Glutamatergic neuron (in vitro differentiated cells): Measurements from ENCODE around the gene HSD17B3. TPM values are rescaled to one million over a fixed set of nuclear protein-coding genes. Genes with fewer than 3 reads are reported as not detected.

ENCODE experiments used
- DNase-seq: peaks from one replicate; pipeline ENCODE4 v3.0.0; 2022
- H3K27ac Mint-ChIP-seq: one replicate; pipeline ENCODE4 v1.8.0; 2020; ENCODE audit warnings: mild to moderate bottlenecking, mixed read lengths, inconsistent platforms; ENCODE audit not compliant: unreplicated experiment
- H3K27me3 Mint-ChIP-seq: one replicate; pipeline ENCODE4 v1.8.0; 2020; ENCODE audit warnings: mild to moderate bottlenecking, moderate library complexity, mixed read lengths, inconsistent platforms; ENCODE audit not compliant: unreplicated experiment
- H3K36me3 Mint-ChIP-seq: one replicate; pipeline ENCODE4 v1.8.0; 2020; ENCODE audit warnings: mild to moderate bottlenecking, mixed read lengths, inconsistent platforms; ENCODE audit not compliant: unreplicated experiment
- H3K4me1 Mint-ChIP-seq: one replicate; pipeline ENCODE4 v1.8.0; 2020; ENCODE audit warnings: mild to moderate bottlenecking, low read depth, mixed read lengths, inconsistent platforms; ENCODE audit not compliant: unreplicated experiment
- H3K4me3 Mint-ChIP-seq: one replicate; pipeline ENCODE4 v1.8.0; 2020; ENCODE audit warnings: mild to moderate bottlenecking, mixed read lengths, inconsistent platforms; ENCODE audit not compliant: unreplicated experiment
- H3K9me3 Mint-ChIP-seq: one replicate; pipeline ENCODE4 v1.8.0; 2020; ENCODE audit warnings: mild to moderate bottlenecking, moderate library complexity, mixed read lengths, inconsistent platforms; ENCODE audit not compliant: unreplicated experiment
- CTCF ChIP-seq: fragments of 200-600 bp; sonication (generic); IDR thresholded peaks from one replicate; pipeline ENCODE4 v1.5.0; 2021; ENCODE audit not compliant: partially characterized antibody, unreplicated experiment
- total RNA-seq: library from RNA; stranded (reverse); fragmentation: NEBNext Ultra II Directional; extraction: Animal tissue kit (Norgen Biotek cat#: 25700); gene quantifications from one replicate; pipeline ENCODE4 v1.2.1, GENCODE V29; 2021; ENCODE audit not compliant: unreplicated experiment

HSD17B3 gene
- total RNA-seq, 1 donor from 2014 or later: 2.2 TPM

- no peaks in the 10 kb centered on the region for H3K27me3 Mint-ChIP-seq
- no peak for DNase-seq
- no peak for TF ChIP-seq CTCF
- H3K4me1 Mint-ChIP-seq: peaks cover 1% of the 10 kb centered on the region
- no peaks in the 10 kb centered on the region for H3K36me3 Mint-ChIP-seq
- no peak overlapping the region for H3K4me3 Mint-ChIP-seq
- H3K9me3 Mint-ChIP-seq: no peaks in the 10 kb centered on the region
- H3K27ac Mint-ChIP-seq: no peak overlapping the region
These were observed 43.0 kb downstream of the HSD17B3 start for GRCh38 chr9:96258967-96259366.

- DNase-seq: no peak
- TF ChIP-seq CTCF: no peak
- Mint-ChIP-seq H3K36me3 (no peaks in the 10 kb centered on the region), H3K27ac (no peak overlapping the region), H3K4me3 (no peak overlapping the region), H3K9me3 (no peaks in the 10 kb centered on the region), H3K4me1 (peaks cover 1% of the 10 kb centered on the region), H3K27me3 (no peaks in the 10 kb centered on the region)
These were observed 45.2 kb downstream of the HSD17B3 start for GRCh38 chr9:96256800-96257199.

GRCh38 chr9:96255698-96256097, 46.3 kb downstream of the HSD17B3 start:
- no peak overlapping the region for H3K27ac Mint-ChIP-seq
- no peaks in the 10 kb centered on the region for H3K9me3 Mint-ChIP-seq
- H3K27me3 Mint-ChIP-seq: no peaks in the 10 kb centered on the region
- DNase-seq: no peak
- H3K36me3 Mint-ChIP-seq: no peaks in the 10 kb centered on the region
- TF ChIP-seq CTCF: no peak
- H3K4me3 Mint-ChIP-seq: no peak overlapping the region
- H3K4me1 Mint-ChIP-seq: peaks cover 1% of the 10 kb centered on the region

GRCh38 chr9:96253059-96253696, 48.8 kb downstream of the HSD17B3 start:
- DNase-seq: no peak
- H3K9me3 Mint-ChIP-seq: no peaks in the 10 kb centered on the region
- H3K4me3 Mint-ChIP-seq: no peak overlapping the region
- H3K27me3 Mint-ChIP-seq: no peaks in the 10 kb centered on the region
- H3K27ac Mint-ChIP-seq: no peak overlapping the region
- no peaks in the 10 kb centered on the region for H3K36me3 Mint-ChIP-seq
- H3K4me1 Mint-ChIP-seq: peaks cover 1% of the 10 kb centered on the region
- no peak for TF ChIP-seq CTCF

GRCh38 chr9:96251451-96251850, 50.5 kb downstream of the HSD17B3 start:
- TF ChIP-seq CTCF: no peak
- H3K4me3 Mint-ChIP-seq: no peak overlapping the region
- H3K36me3 Mint-ChIP-seq: no peaks in the 10 kb centered on the region
- no peaks in the 10 kb centered on the region for H3K27me3 Mint-ChIP-seq
- no peak for DNase-seq
- H3K27ac Mint-ChIP-seq: no peak overlapping the region
- H3K9me3 Mint-ChIP-seq: peaks cover under 1% of the 10 kb centered on the region
- H3K4me1 Mint-ChIP-seq: no peaks in the 10 kb centered on the region
